Pancreas (tissue), 10 donors: ENCODE results near the gene ZNF302. TPM values are rescaled to one million over a fixed set of nuclear protein-coding genes. Genes with fewer than 3 reads are reported as not detected.
A peak's percentile ranks its signal among the peaks of the same experiment; 100 is the strongest.

Source experiments
- ATAC-seq, 4 donors: fragments of 200-7000 bp; cut with Tn5 transposase; one replicate each; pipeline versions ENCODE4 v1.8.0 to v1.9.1; 2020; ENCODE audit warnings: mild to moderate bottlenecking in 4 of 4, moderate library complexity in 4 of 4
- DNase-seq, 6 donors: peaks; one replicate each; pipeline ENCODE4 v3.0.0-alpha.2; 2020
- FAIRE-seq: peaks from 2 replicates; lab custom pipeline; 2012; peaks lifted over from hg19 to GRCh38; lab: Jason Lieb, UNC
- H3K27ac ChIP-seq, 4 donors: fragments of 200-600 bp; sonication (generic); 1 replicate in 3 of 4; 2 replicates in 1 of 4; pipeline versions ENCODE4 v1.5.0 to v1.8.0; 2020
- H3K27me3 ChIP-seq, 4 donors: fragments of 200-600 bp; one replicate each; pipeline ENCODE4 v1.8.0; 2021
- H3K36me3 ChIP-seq, 3 donors: fragments of 200-600 bp; sonication (generic) in 1 of 3; one replicate each; pipeline versions ENCODE4 v1.5.0 to v1.8.0; 2020 to 2021
- H3K4me1 ChIP-seq, 3 donors: fragments of 200-600 bp; one replicate each; pipeline ENCODE4 v1.8.0; 2021
- H3K4me3 ChIP-seq, 4 donors: fragments of 200-600 bp; sonication (generic) in 2 of 4; one replicate each; pipeline versions ENCODE4 v1.5.0 to v1.8.0; 2020 to 2021
- H3K9me3 ChIP-seq, 4 donors: fragments of 200-600 bp; one replicate each; pipeline ENCODE4 v1.8.0; 2021
- CTCF ChIP-seq, 4 donors: fragments of 200-600 bp; sonication (generic) in 3 of 4; IDR thresholded peaks; one replicate each; pipeline versions ENCODE4 v1.5.0 to v1.8.0; 2021; ENCODE audit warnings: antibody characterized with exemption in 4 of 4
- WGBS, 2 donors: extraction: QIAGEN DNeasy Blood & Tissue Kit; methylation state at CpG; one replicate each; pipeline ENCODE4 v1.1.7; 2013; 5-methylcytosine and 5-hydroxymethylcytosine counted together
- intact Hi-C, 3 donors: fragments of 100-400 bp; cut with DNase I; formaldehyde crosslinking; loops; one replicate each; pipeline versions ENCODE4 v1.11.1 to v1.14.2; 2022
- polyA plus RNA-seq, 2 donors: library from polyadenylated mRNA; stranded (reverse); fragments of 200-250 nt; gene quantifications; one replicate each; pipeline ENCODE4 v1.2.3, GENCODE V29; 2013
- total RNA-seq, 6 donors: library from RNA; stranded (reverse); fragmentation: NEBNext Ultra II Directional in 4 of 6; extraction: Animal tissue kit (Norgen Biotek cat#: 25700) in 4 of 6; gene quantifications; one replicate each; pipeline versions ENCODE4 v1.2.1 to v1.2.4, GENCODE V29; 2021 to 2023
- donor health status: healthy with polysubstance abuse.
- donor health status: DM: no; HTN: no; CAD: no; lungs with moderate emphysema.
- donor health status: DM: no; HTN: no; CAD: no.
- donor health status: control.
- donor health status: control.
- donor health status: Bipolar disorder and iron deficiency.
- donor health status: DM: yes; HTN: yes; CAD: no.
- donor health status: DM: no; HTN: no; CAD: no.
- donor health status: DM: no; HTN: no; CAD: no.
- donor health status: DM: yes; HTN: yes; CAD: no.

ZNF302 gene
- total and polyA plus RNA-seq, 8 donors, result 12.2 to 26.6 (median 16.4) TPM

GRCh38 chr19:34644991-34645461 lies 32.5 kb upstream of the ZNF302 start:
- FAIRE-seq (no peak), ATAC-seq (peak in 2 of 4 donors; percentile 54 to 79), DNase-seq (peak in 1 of 6 donors; percentile 46)
- Histone ChIP-seq H3K27me3 (no peaks in the 10 kb centered on the region), H3K36me3 (no peaks in the 10 kb centered on the region), H3K4me3 (no peak overlapping the region), H3K9me3 (no peaks in the 10 kb centered on the region), H3K27ac (no peak overlapping the region), H3K4me1 (no peaks in the 10 kb centered on the region)
- TF ChIP-seq CTCF (IDR thresholded peaks at IDR 0.05), result no peak
- intact Hi-C loops, result loop anchor here in 1 of 3 donors (10.0 kb wide), 1 partner anchor 70 kb away; no protein-coding TSS in a partner anchor
- 35 to 46% methylated on average over 10 of the region's 10 CpGs for WGBS, 2 donors

GRCh38 chr19:34645551-34645950 lies 31.9 kb upstream of the ZNF302 start:
- Histone ChIP-seq H3K36me3 (no peaks in the 10 kb centered on the region), H3K4me3 (no peak overlapping the region), H3K27ac (no peak overlapping the region), H3K27me3 (no peaks in the 10 kb centered on the region), H3K9me3 (no peaks in the 10 kb centered on the region), H3K4me1 (no peaks in the 10 kb centered on the region)
- TF ChIP-seq CTCF (IDR thresholded peaks at IDR 0.05), result no peak
- WGBS, 2 donors, result 40 to 55% methylated on average over 5 of the region's 5 CpGs
- ATAC-seq (no peak), DNase-seq (no peak), FAIRE-seq (no peak)
- intact Hi-C loops, result loop anchor here in 1 of 3 donors (10.0 kb wide), 1 partner anchor 69 kb away; no protein-coding TSS in a partner anchor

- no peak for ATAC-seq
- Histone ChIP-seq H3K9me3 (no peaks in the 10 kb centered on the region), H3K27me3 (no peaks in the 10 kb centered on the region), H3K27ac (no peak overlapping the region), H3K4me3 (no peak overlapping the region), H3K4me1 (peaks cover 0 to 5% (median 0%) of the 10 kb centered on the region in 3 donors), H3K36me3 (no peaks in the 10 kb centered on the region)
- TF ChIP-seq CTCF (IDR thresholded peaks at IDR 0.05), result no peak
- FAIRE-seq, result no peak
- 94% methylated on average over 9 of the region's 9 CpGs for WGBS, 2 donors
- intact Hi-C loops, result loop anchor here in 1 of 3 donors (10.0 kb wide), 1 partner anchor 65 kb away; no protein-coding TSS in a partner anchor
- no peak for DNase-seq
Measured at GRCh38 chr19:34649886-34650543, 27.5 kb upstream of the ZNF302 start.

GRCh38 chr19:34651747-34652146 lies 25.7 kb upstream of the ZNF302 start:
- TF ChIP-seq CTCF (IDR thresholded peaks at IDR 0.05), result no peak
- no peaks in the 10 kb centered on the region for H3K36me3 ChIP-seq
- no peak overlapping the region for H3K27ac ChIP-seq
- H3K9me3 ChIP-seq, result no peaks in the 10 kb centered on the region
- DNase-seq (no peak), ATAC-seq (no peak), FAIRE-seq (no peak)
- 77 to 78% methylated on average over 2 of the region's 2 CpGs for WGBS, 2 donors
- no peaks in the 10 kb centered on the region for H3K27me3 ChIP-seq
- no peak overlapping the region for H3K4me3 ChIP-seq
- peaks cover 0 to 5% (median 0%) of the 10 kb centered on the region in 3 donors for H3K4me1 ChIP-seq
- intact Hi-C loops, result no loop called here

GRCh38 chr19:34654796-34655195 lies 22.7 kb upstream of the ZNF302 start:
- Histone ChIP-seq H3K36me3 (no peaks in the 10 kb centered on the region), H3K4me1 (peaks cover 0 to 5% (median 0%) of the 10 kb centered on the region in 3 donors), H3K27ac (no peak overlapping the region), H3K27me3 (no peaks in the 10 kb centered on the region), H3K4me3 (no peak overlapping the region), H3K9me3 (no peaks in the 10 kb centered on the region)
- ATAC-seq, result peak in 2 of 4 donors; percentile 18 to 43
- no peak for FAIRE-seq
- no peak for DNase-seq
- intact Hi-C loops, result no loop called here
- 13 to 20% methylated on average over 2 of the region's 2 CpGs for WGBS, 2 donors
- TF ChIP-seq CTCF (IDR thresholded peaks at IDR 0.05), result no peak
